RWPE2 (cell line): ENCODE results near the gene CARD11.

ENCODE experiments used
- ATAC-seq: fragments of 200-7000 bp; cut with Tn5 transposase; 3 replicates; pipeline ENCODE4 v1.9.1; 2021; ENCODE audit warnings: low read depth
- DNase-seq: peaks from one replicate; pipeline ENCODE4 v3.0.0-alpha.2; 2020; ENCODE audit warnings: low spot score
- H3K27ac ChIP-seq: fragments of 450-650 bp; 2 replicates; pipeline ENCODE4 v1.5.1; 2017; ENCODE audit warnings: mild to moderate bottlenecking; ENCODE audit not compliant: poor library complexity, severe bottlenecking
- H3K27me3 ChIP-seq: fragments of 250-450 bp; sonication (Bioruptor Pico); 2 replicates; pipeline ENCODE4 v1.5.1; 2021; ENCODE audit warnings: mild to moderate bottlenecking, moderate library complexity; ENCODE audit not compliant: insufficient read depth, poor library complexity, severe bottlenecking
- H3K36me3 ChIP-seq: fragments of 250-450 bp; sonication (Bioruptor Pico); 2 replicates; pipeline ENCODE4 v1.5.1; 2020; ENCODE audit warnings: low read depth, mild to moderate bottlenecking, moderate library complexity
- H3K4me1 ChIP-seq: fragments of 250-450 bp; sonication (Bioruptor Pico); 2 replicates; pipeline ENCODE4 v1.5.1; 2021; ENCODE audit warnings: mild to moderate bottlenecking, moderate library complexity; ENCODE audit not compliant: insufficient read depth, poor library complexity, severe bottlenecking
- H3K4me3 ChIP-seq: fragments of 250-450 bp; sonication (Bioruptor Pico); 2 replicates; pipeline ENCODE4 v1.5.1; 2021; ENCODE audit warnings: mild to moderate bottlenecking, moderate library complexity; ENCODE audit not compliant: severe bottlenecking
- H3K9me3 ChIP-seq: fragments of 250-450 bp; sonication (Bioruptor Pico); 2 replicates; pipeline ENCODE4 v1.5.1; 2021; ENCODE audit warnings: mild to moderate bottlenecking, moderate library complexity; ENCODE audit not compliant: severe bottlenecking
- TF ChIP-seq, protein P1 (sequence below): fragments of 450-650 bp; IDR thresholded peaks from one replicate; pipeline ENCODE4 v1.5.1; 2017; ENCODE audit warnings: mild to moderate bottlenecking, moderate library complexity; ENCODE audit not compliant: poor library complexity, severe bottlenecking

The CARD11 gene

DNA sequence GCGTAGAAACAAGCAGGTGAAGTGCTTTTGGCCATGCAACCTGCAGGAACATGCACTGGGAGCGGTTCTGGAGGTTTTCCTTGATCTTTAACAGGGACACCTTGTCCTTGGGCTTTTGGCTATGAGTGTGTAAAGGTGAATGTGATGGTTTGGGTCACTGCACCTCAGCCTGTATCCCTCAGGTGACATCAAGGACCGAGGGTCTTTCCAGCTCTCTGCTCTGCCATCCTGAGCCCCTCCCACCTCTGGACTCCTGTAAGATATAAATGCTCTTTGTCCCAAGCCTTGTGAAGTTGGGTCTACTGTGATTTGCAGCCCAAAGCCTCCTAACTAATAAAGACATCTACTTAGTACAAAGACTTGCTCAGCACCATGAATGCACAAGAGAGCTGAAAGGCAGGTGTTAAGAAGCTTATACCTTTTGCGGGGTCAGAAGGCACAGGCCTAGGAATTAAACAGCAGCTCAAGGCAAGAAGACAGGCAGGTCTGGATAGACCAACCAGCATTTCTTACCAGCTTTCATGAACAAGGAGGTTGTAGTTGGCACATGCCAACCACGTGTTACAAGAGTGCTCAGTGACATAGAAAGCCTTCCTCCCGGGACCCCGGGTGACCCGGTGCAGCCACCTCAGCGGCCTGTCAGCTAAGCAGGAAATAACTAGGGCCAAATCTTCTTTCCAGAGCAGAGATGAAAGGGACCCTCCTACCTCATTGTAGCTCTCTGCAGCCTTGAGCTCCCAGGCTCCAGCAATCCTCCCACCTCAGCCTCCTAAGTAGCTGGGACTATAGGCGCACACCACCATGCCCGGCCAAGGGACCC is 89.9 kb downstream of the CARD11 start:
- TF ChIP-seq, protein P1, sequence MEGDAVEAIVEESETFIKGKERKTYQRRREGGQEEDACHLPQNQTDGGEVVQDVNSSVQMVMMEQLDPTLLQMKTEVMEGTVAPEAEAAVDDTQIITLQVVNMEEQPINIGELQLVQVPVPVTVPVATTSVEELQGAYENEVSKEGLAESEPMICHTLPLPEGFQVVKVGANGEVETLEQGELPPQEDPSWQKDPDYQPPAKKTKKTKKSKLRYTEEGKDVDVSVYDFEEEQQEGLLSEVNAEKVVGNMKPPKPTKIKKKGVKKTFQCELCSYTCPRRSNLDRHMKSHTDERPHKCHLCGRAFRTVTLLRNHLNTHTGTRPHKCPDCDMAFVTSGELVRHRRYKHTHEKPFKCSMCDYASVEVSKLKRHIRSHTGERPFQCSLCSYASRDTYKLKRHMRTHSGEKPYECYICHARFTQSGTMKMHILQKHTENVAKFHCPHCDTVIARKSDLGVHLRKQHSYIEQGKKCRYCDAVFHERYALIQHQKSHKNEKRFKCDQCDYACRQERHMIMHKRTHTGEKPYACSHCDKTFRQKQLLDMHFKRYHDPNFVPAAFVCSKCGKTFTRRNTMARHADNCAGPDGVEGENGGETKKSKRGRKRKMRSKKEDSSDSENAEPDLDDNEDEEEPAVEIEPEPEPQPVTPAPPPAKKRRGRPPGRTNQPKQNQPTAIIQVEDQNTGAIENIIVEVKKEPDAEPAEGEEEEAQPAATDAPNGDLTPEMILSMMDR = no peak
- no peak overlapping the region for H3K4me3 ChIP-seq
- no peaks in the 10 kb centered on the region for H3K9me3 ChIP-seq
- ATAC-seq = no peak
- H3K36me3 ChIP-seq = no peaks in the 10 kb centered on the region
- no peak overlapping the region for H3K27ac ChIP-seq
- H3K4me1 ChIP-seq = peaks cover 10% of the 10 kb centered on the region
- DNase-seq = no peak
- no peaks in the 10 kb centered on the region for H3K27me3 ChIP-seq

DNA sequence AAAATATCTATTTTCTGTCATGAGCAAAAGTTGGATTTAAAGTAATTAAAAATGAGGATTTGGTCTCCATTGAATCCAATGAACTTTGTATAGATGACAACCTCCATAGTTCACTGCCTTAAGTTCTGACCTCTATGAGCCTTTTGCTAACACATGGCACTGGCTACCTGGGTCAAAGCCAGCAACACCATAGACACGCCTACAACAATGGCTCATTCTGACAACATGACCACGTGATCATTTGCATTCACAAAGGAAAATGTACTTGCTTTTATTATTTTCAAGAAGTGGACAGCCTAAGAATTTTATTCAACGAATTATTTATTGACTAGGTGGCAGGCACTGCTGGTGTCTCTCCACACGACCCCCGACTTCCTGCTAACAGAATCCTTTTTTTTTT is 90.6 kb downstream of the CARD11 start:
- H3K27me3 ChIP-seq = no peaks in the 10 kb centered on the region
- DNase-seq = no peak
- no peak for ATAC-seq
- TF ChIP-seq, protein P1 = no peak
- no peaks in the 10 kb centered on the region for H3K36me3 ChIP-seq
- no peaks in the 10 kb centered on the region for H3K9me3 ChIP-seq
- peaks cover 10% of the 10 kb centered on the region for H3K4me1 ChIP-seq
- no peak overlapping the region for H3K4me3 ChIP-seq
- H3K27ac ChIP-seq = no peak overlapping the region

DNA sequence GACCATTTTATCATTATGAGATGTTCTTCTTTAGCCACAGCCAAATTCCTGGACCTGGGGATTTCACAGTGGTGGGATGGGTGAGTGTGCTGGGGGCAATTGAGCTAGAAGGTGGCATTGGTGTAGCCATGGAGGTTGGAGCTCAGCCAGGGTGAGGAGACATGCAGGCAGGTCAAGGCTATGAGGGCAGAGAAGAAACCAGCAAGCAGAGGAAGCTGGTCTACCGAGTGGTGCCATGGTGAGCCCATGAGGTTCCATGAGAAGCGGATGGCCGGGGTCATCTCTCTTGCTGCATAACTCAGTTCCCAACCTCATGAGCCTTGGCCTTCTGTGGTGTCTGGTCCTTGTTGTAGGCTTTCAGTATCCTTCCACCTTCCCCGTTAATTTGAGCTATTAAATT is 91.4 kb downstream of the CARD11 start:
- H3K4me1 ChIP-seq = peaks cover 10% of the 10 kb centered on the region
- ATAC-seq (no peak), DNase-seq (no peak)
- TF ChIP-seq, protein P1 = no peak
- H3K36me3 ChIP-seq = no peaks in the 10 kb centered on the region
- H3K27me3 ChIP-seq = no peaks in the 10 kb centered on the region
- H3K9me3 ChIP-seq = no peaks in the 10 kb centered on the region
- H3K4me3 ChIP-seq = no peak overlapping the region
- no peak overlapping the region for H3K27ac ChIP-seq

DNA sequence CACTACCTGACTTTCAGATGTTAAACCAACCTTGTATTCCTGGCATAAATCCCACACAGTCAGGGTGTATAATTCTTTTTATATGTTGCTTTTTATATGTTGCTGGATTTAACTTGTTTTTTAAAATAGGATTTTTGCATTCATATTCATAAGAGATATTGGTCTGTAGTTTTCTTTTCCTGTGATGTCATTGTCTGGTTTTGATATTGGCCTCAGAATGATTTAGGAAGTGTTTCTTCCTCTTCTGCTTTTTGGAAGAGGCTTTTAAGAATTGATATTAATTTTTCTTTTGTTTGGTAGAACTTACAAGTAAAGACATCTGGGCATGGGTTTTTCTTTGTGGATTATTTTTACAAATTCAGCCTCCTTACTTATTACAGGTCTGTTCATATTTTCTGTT is 93.1 kb downstream of the CARD11 start:
- H3K9me3 ChIP-seq = no peaks in the 10 kb centered on the region
- TF ChIP-seq, protein P1 = no peak
- no peaks in the 10 kb centered on the region for H3K36me3 ChIP-seq
- H3K4me1 ChIP-seq = no peaks in the 10 kb centered on the region
- ATAC-seq (no peak), DNase-seq (no peak)
- H3K27me3 ChIP-seq = no peaks in the 10 kb centered on the region
- H3K4me3 ChIP-seq = no peak overlapping the region
- no peak overlapping the region for H3K27ac ChIP-seq

DNA sequence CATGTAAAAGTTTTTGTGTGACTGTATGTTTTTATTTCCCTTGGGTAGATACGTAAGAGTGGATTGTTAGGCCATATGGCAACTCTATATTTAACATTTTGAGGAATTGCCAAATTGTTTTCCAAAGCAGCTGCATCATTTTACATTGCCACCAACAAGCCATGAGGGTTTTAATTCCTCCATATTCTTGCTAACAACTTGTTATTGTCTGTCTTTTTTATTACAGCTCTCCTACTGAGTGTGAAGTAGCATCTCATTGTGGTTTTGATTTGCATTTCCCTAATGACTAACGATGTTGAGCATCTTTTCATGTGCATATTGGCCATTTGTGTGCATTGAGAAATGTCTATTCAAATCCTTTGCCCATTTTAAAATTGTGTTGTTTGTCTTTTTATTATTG is 94.9 kb downstream of the CARD11 start:
- no peaks in the 10 kb centered on the region for H3K9me3 ChIP-seq
- ATAC-seq = no peak
- no peaks in the 10 kb centered on the region for H3K36me3 ChIP-seq
- no peak overlapping the region for H3K4me3 ChIP-seq
- TF ChIP-seq, protein P1 = no peak
- no peak overlapping the region for H3K27ac ChIP-seq
- no peak for DNase-seq
- H3K4me1 ChIP-seq = no peaks in the 10 kb centered on the region
- no peaks in the 10 kb centered on the region for H3K27me3 ChIP-seq
